HG03432 (cell line): ENCODE measurements around the gene P2RX2.

ENCODE experiments used
- ATAC-seq: cut with Tn5 transposase; IDR thresholded peaks from one replicate; pipeline ENCODE4 v1.9.1; 2021; ENCODE audit warnings: mild to moderate bottlenecking, moderate library complexity; ENCODE audit not compliant: unreplicated experiment

P2RX2 gene

GRCh38 chr12:132600048-132601032 is 18.2 kb upstream of the P2RX2 start:
- ATAC-seq, result no peak

- no peak for ATAC-seq
These were observed 17.2 kb upstream of the P2RX2 start for GRCh38 chr12:132601171-132601883.

GRCh38 chr12:132602572-132603239 is 15.9 kb upstream of the P2RX2 start:
- no peak for ATAC-seq

- no peak for ATAC-seq
These were observed 15.1 kb upstream of the P2RX2 start for GRCh38 chr12:132603240-132604150.

GRCh38 chr12:132604151-132604618 is 14.4 kb upstream of the P2RX2 start:
- ATAC-seq, result no peak

- ATAC-seq, result no peak
These were observed 13.7 kb upstream of the P2RX2 start for GRCh38 chr12:132604668-132605441.

GRCh38 chr12:132605892-132606291 is 12.7 kb upstream of the P2RX2 start:
- ATAC-seq, result no peak

- no peak for ATAC-seq
These were observed 12.1 kb upstream of the P2RX2 start for GRCh38 chr12:132606466-132606865.

- ATAC-seq, result no peak
These were observed 11.6 kb upstream of the P2RX2 start for GRCh38 chr12:132606927-132607326.

GRCh38 chr12:132608231-132609171 is 10.1 kb upstream of the P2RX2 start:
- ATAC-seq, result no peak

- ATAC-seq, result no peak
These were observed 8.4 kb upstream of the P2RX2 start, which contains the start of gene LRCOL1 for GRCh38 chr12:132610051-132610759. Gene LRCOL1 (minus strand): TSS chr12:132610582. CDS start chr12:132606251, 4,331 bp downstream.

- no peak for ATAC-seq
These were observed 7.5 kb upstream of the P2RX2 start for GRCh38 chr12:132610866-132611602.

- ATAC-seq, result no peak
These were observed 7.0 kb upstream of the P2RX2 start for GRCh38 chr12:132611620-132612019.

- no peak for ATAC-seq
These were observed 4.5 kb upstream of the P2RX2 start for GRCh38 chr12:132614029-132614428.

- no peak for ATAC-seq
These were observed 3.6 kb upstream of the P2RX2 start for GRCh38 chr12:132614861-132615578.

GRCh38 chr12:132615579-132616038 is 3.0 kb upstream of the P2RX2 start:
- no peak for ATAC-seq
